GM21786 (cell line): ENCODE measurements around the gene TRIM27.
"Not testable (repeated sequence)": the region's sequence is repeated elsewhere in the genome, so short reads cannot be mapped to it uniquely, and the experiment has no call there.

Source experiments
- ATAC-seq: cut with Tn5 transposase; IDR thresholded peaks from one replicate; pipeline ENCODE4 v1.9.1; 2021; ENCODE audit not compliant: unreplicated experiment

TRIM27 gene

GRCh38 chr6:28923318-28924102, at the start of gene TRIM27:
TRIM27 (minus strand) TSS chr6:28923985; CDS start chr6:28923632, 353 bp downstream.
- peak; percentile 82 for ATAC-seq

GRCh38 chr6:28970056-28970455, 46.3 kb upstream of the TRIM27 start:
- not testable (repeated sequence) for ATAC-seq

GRCh38 chr6:28969129-28969528, 45.3 kb upstream of the TRIM27 start:
- ATAC-seq, result no peak

GRCh38 chr6:28968476-28968875, 44.7 kb upstream of the TRIM27 start:
- ATAC-seq, result no peak

GRCh38 chr6:28965706-28966105, 41.9 kb upstream of the TRIM27 start:
- ATAC-seq, result no peak

- no peak for ATAC-seq
These were observed 37.2 kb upstream of the TRIM27 start for GRCh38 chr6:28960846-28961500.

GRCh38 chr6:28958561-28959243, 34.9 kb upstream of the TRIM27 start:
- not testable (repeated sequence) for ATAC-seq

GRCh38 chr6:28957795-28958314, 34.1 kb upstream of the TRIM27 start:
- ATAC-seq, result not testable (repeated sequence)

- ATAC-seq, result no peak
These were observed 32.5 kb upstream of the TRIM27 start for GRCh38 chr6:28956331-28956730.

- ATAC-seq, result no peak
These were observed 29.9 kb upstream of the TRIM27 start for GRCh38 chr6:28953585-28954258.

GRCh38 chr6:28953039-28953584, 29.3 kb upstream of the TRIM27 start:
- ATAC-seq, result no peak

GRCh38 chr6:28949656-28950195, 25.9 kb upstream of the TRIM27 start:
- ATAC-seq, result not testable (repeated sequence)

- ATAC-seq, result no peak
These were observed 25.1 kb upstream of the TRIM27 start for GRCh38 chr6:28948782-28949486.

GRCh38 chr6:28947831-28948270, 24.1 kb upstream of the TRIM27 start:
- no peak for ATAC-seq

- no peak for ATAC-seq
These were observed 23.4 kb upstream of the TRIM27 start for GRCh38 chr6:28947067-28947765.

GRCh38 chr6:28945349-28945748, 21.6 kb upstream of the TRIM27 start:
- ATAC-seq, result no peak

- no peak for ATAC-seq
These were observed 20.7 kb upstream of the TRIM27 start for GRCh38 chr6:28944412-28944865.

GRCh38 chr6:28943557-28944411, 20.0 kb upstream of the TRIM27 start:
- no peak for ATAC-seq
